Natural killer cell (primary cell): ENCODE data around the gene CHST6. TPM values are rescaled to one million over a fixed set of nuclear protein-coding genes. Genes with fewer than 3 reads are reported as not detected.

ENCODE experiments used
- ATAC-seq, 3 donors: fragments of 150-1000 bp in 2 of 3; fragments of 200-7000 bp in 1 of 3; cut with Tn5 transposase; 1 replicate in 1 of 3; 2 replicates in 2 of 3; pipeline ENCODE4 v1.10.0; 2021; ENCODE audit warnings: mild to moderate bottlenecking in 2 of 3, moderate library complexity in 2 of 3
- DNase-seq, 2 donors: peaks; one replicate each; pipeline versions ENCODE4 v3.0.0 to v3.0.0-alpha.2; 2013 to 2021; ENCODE audit warnings: mixed read lengths in 1 of 2
- H3K27ac ChIP-seq: one replicate; pipeline ENCODE4 v1.5.1; 2013; ENCODE audit warnings: mild to moderate bottlenecking, low read length
- H3K27me3 ChIP-seq: one replicate; pipeline ENCODE4 v1.6.1; 2013; ENCODE audit warnings: low read length; ENCODE audit not compliant: control insufficient read depth, insufficient read depth
- H3K36me3 ChIP-seq: one replicate; pipeline ENCODE4 v1.6.1; 2013; ENCODE audit warnings: low read length; ENCODE audit not compliant: control insufficient read depth, insufficient read depth
- H3K4me1 ChIP-seq: one replicate; pipeline ENCODE4 v1.6.1; 2013; ENCODE audit warnings: low read length; ENCODE audit not compliant: control insufficient read depth, insufficient read depth
- H3K4me3 ChIP-seq: one replicate; pipeline ENCODE4 v1.5.1; 2013; ENCODE audit warnings: low read length
- H3K9me3 ChIP-seq: one replicate; pipeline ENCODE4 v1.6.1; 2013; ENCODE audit warnings: low read length; ENCODE audit not compliant: control insufficient read depth, insufficient read depth
- H3K27ac Mint-ChIP-seq, 2 donors: one replicate each; pipeline ENCODE4 v1.8.0; 2022; ENCODE audit warnings: mild to moderate bottlenecking in 2 of 2, mixed read lengths in 2 of 2, moderate library complexity in 1 of 2
- H3K27me3 Mint-ChIP-seq, 2 donors: one replicate each; pipeline ENCODE4 v1.8.0; 2022; ENCODE audit warnings: low read depth in 2 of 2, mixed read lengths in 2 of 2
- H3K36me3 Mint-ChIP-seq: one replicate; pipeline ENCODE4 v1.8.0; 2022; ENCODE audit warnings: mixed read lengths
- H3K4me1 Mint-ChIP-seq, 2 donors: one replicate each; pipeline ENCODE4 v1.8.0; 2022; ENCODE audit warnings: mixed read lengths in 2 of 2
- H3K4me3 Mint-ChIP-seq: one replicate; pipeline ENCODE4 v1.8.0; 2022; ENCODE audit warnings: mild to moderate bottlenecking, moderate library complexity, mixed read lengths
- H3K9me3 Mint-ChIP-seq, 2 donors: one replicate each; pipeline ENCODE4 v1.8.0; 2022; ENCODE audit warnings: mixed read lengths in 2 of 2
- WGBS: methylation state at CpG from one replicate; pipeline ENCODE4 v1.1.7; 2013; ENCODE audit warnings: missing lambda C conversion rate; ENCODE audit not compliant: insufficient coverage; 5-methylcytosine and 5-hydroxymethylcytosine counted together
- intact Hi-C: fragments of 100-400 bp; cut with micrococcal nuclease; formaldehyde crosslinking; loops from one replicate; pipeline ENCODE4 v1.14.2; 2022
- total RNA-seq, 4 donors: library from RNA; stranded (reverse); fragments of 120-200 nt in 1 of 4; gene quantifications; one replicate each; pipeline versions ENCODE4 v1.2.3 to v1.2.4, GENCODE V29; 2013 to 2022
- TF ChIP-seq, protein P1 (sequence below): fragments of 200-600 bp; IDR thresholded peaks from one replicate; pipeline ENCODE4 v1.8.0; 2022; ENCODE audit warnings: antibody characterized with exemption

The CHST6 gene
- total RNA-seq, 3 donors from 2014 or later (not counting 1 experiment from before 2014, with no cell fraction given), result not detected

DNA sequence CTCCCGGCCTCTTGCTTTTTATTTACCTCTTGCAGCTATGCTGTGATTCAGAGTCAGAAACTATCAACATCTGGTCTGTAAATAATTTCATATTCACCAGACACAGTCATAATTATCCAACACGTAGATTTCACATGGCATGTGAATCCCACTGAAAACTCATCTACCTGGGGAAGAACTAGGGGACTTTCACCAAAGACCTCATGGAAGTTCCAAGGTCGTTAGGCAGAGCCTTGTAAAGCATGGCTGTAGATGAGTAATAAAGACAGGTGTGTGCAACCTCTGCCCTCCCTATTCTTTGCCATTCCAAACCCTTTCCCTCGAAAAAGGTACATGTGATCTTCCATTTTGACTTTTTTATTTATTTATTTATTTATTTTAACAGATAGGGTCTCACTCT is 42.5 kb upstream of the CHST6 start:
- DNase-seq, result no peak
- Mint-ChIP-seq H3K36me3 (no peaks in the 10 kb centered on the region), H3K4me3 (no peak overlapping the region), H3K27ac (no peak overlapping the region), H3K4me1 (peaks cover 0 to 4% of the 10 kb centered on the region in 2 donors), H3K27me3 (no peaks in the 10 kb centered on the region), H3K9me3 (no peaks in the 10 kb centered on the region)
- WGBS, result 77% methylated on average over 3 of the region's 4 CpGs
- Histone ChIP-seq H3K4me3 (no peak overlapping the region), H3K4me1 (no peaks in the 10 kb centered on the region), H3K9me3 (no peaks in the 10 kb centered on the region), H3K36me3 (no peaks in the 10 kb centered on the region), H3K27me3 (no peaks in the 10 kb centered on the region), H3K27ac (no peak overlapping the region)
- TF ChIP-seq, protein P1, sequence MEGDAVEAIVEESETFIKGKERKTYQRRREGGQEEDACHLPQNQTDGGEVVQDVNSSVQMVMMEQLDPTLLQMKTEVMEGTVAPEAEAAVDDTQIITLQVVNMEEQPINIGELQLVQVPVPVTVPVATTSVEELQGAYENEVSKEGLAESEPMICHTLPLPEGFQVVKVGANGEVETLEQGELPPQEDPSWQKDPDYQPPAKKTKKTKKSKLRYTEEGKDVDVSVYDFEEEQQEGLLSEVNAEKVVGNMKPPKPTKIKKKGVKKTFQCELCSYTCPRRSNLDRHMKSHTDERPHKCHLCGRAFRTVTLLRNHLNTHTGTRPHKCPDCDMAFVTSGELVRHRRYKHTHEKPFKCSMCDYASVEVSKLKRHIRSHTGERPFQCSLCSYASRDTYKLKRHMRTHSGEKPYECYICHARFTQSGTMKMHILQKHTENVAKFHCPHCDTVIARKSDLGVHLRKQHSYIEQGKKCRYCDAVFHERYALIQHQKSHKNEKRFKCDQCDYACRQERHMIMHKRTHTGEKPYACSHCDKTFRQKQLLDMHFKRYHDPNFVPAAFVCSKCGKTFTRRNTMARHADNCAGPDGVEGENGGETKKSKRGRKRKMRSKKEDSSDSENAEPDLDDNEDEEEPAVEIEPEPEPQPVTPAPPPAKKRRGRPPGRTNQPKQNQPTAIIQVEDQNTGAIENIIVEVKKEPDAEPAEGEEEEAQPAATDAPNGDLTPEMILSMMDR, result no peak
- ATAC-seq, result no peak
- intact Hi-C loops, result no loop called here

DNA sequence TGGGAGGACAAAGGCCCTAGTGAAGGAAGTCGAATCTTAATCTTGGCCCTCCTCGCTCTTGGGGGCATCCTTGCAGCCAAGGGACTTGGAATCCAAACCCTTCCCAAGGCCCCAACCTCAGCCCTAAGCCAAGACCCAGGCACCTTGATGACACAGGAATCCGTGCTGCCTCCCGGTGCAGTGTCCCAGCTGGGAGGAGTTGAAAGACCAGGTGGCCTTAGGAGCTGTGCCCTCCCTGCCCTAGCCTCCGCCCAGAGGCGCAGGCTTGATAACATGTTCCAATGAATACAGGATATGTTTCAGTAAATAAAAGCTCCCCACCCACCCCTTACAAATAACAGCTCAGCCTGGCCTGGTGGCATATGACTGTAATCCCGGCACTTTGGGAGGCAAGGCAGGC is 40.7 kb upstream of the CHST6 start, which contains the start of gene CHST5:
Gene CHST5, minus strand, starts transcription at position 208 of the 400 bp plus-strand sequence. CDS start 5,724 bp downstream, outside the sequence.
- Mint-ChIP-seq H3K4me3 (no peak within 1 kb of the TSS), H3K27me3 (no peaks in the 10 kb centered on the region), H3K4me1 (peaks cover 0 to 4% of the 10 kb centered on the region in 2 donors), H3K27ac (no peak within 1 kb of the TSS), H3K36me3 (no peaks in the 10 kb centered on the region), H3K9me3 (no peaks in the 10 kb centered on the region)
- TF ChIP-seq, protein P1, result no peak
- Histone ChIP-seq H3K27ac (no peak within 1 kb of the TSS), H3K4me1 (no peaks in the 10 kb centered on the region), H3K36me3 (no peaks in the 10 kb centered on the region), H3K9me3 (no peaks in the 10 kb centered on the region), H3K4me3 (no peak within 1 kb of the TSS), H3K27me3 (no peaks in the 10 kb centered on the region)
- ATAC-seq (no peak), DNase-seq (no peak)
- 95% methylated on average over 7 of the region's 7 CpGs for WGBS
- intact Hi-C loops, result no loop called here

DNA sequence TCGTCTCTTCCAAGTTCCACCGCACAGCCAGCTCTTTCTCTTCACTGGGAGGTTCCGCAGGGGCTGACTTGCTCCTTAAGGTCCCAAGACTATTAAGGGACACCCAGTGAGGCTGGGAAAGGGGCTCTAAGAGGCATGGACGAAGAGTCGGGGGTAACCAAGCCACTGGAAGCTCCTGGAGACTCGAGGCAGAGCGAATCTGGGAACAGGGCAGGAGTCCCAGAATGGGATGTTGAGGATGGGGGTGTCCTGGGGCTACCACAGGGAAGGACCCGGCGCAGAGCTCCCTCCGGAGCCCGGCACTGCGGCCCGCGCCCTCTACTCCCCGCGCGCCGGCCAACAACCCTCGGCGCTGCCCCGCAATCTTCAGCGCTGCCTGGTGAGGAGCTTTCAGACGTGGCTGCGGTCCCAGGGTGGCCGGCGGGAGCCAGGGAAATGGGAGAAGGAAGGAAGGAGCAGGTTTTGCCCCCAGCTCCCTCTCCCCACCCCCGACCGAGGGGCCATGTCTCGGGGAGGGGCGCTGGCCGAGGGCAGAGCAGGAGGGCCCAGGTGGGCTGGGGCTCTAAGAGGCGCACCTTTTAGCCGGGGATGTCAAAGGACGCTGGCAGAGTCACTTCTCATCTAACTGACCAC is 40.1 kb upstream of the CHST6 start:
- no peak overlapping the region for H3K4me3 Mint-ChIP-seq
- H3K9me3 Mint-ChIP-seq, result no peaks in the 10 kb centered on the region
- WGBS, result 79% methylated on average over 32 of the region's 34 CpGs
- no peak overlapping the region for H3K27ac Mint-ChIP-seq
- DNase-seq, result no peak
- Histone ChIP-seq H3K4me3 (no peak overlapping the region), H3K9me3 (no peaks in the 10 kb centered on the region), H3K27ac (no peak overlapping the region), H3K4me1 (no peaks in the 10 kb centered on the region), H3K27me3 (no peaks in the 10 kb centered on the region), H3K36me3 (no peaks in the 10 kb centered on the region)
- H3K27me3 Mint-ChIP-seq, result no peaks in the 10 kb centered on the region
- no peaks in the 10 kb centered on the region for H3K36me3 Mint-ChIP-seq
- intact Hi-C loops, result no loop called here
- no peak for ATAC-seq
- peaks cover 0 to under 1% of the 10 kb centered on the region in 2 donors for H3K4me1 Mint-ChIP-seq
- TF ChIP-seq, protein P1, result no peak
